GM21447 (cell line): ENCODE results near the gene HIBADH.

Experiments used
- ATAC-seq: cut with Tn5 transposase; IDR thresholded peaks from one replicate; pipeline ENCODE4 v1.9.1; 2021; ENCODE audit not compliant: unreplicated experiment

Gene HIBADH

GRCh38 chr7:27553273-27553672 lies 109.4 kb downstream of the HIBADH start:
- ATAC-seq, result no peak

- no peak for ATAC-seq
Observed at GRCh38 chr7:27551803-27552400, 110.8 kb downstream of the HIBADH start.

GRCh38 chr7:27549606-27550005 lies 113.1 kb downstream of the HIBADH start:
- ATAC-seq, result no peak

DNA sequence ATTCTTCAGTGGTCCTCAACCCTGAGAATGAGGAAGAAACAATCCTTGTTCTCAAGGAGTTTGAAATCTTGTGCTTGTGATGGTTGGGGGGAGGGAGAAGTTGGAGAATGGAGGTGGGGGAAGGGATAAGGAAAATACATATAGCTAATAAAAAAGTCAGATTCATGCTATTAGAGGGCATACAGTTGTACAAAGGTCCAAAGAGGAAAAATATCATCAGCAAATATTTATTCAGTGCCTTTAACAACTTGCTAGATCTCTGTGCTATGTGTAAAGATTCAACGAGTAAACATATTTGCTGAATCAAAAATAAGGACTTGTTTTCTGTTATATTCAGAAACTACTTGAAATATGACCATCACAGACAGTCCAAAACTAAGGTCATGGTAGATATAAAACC lies 114.4 kb downstream of the HIBADH start:
- ATAC-seq, result no peak

DNA sequence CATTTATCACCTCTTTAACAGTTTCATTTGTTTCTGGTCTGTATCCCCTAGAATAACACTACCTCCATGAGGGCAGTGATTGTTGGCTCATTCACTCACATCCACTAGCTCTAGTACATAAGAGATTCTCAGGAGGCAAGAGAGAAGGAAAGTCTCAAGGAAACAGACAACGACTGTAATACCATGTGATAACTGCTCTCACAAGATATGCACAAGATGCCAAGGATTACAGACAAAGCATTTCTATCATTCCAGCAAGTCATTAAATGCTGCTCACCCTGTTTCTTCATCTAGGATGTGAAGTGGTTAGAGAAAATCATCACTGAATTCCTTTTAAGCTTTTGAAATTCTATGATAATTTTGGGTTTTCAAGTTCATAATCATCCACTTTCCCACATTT lies 115.3 kb downstream of the HIBADH start:
- ATAC-seq, result no peak

DNA sequence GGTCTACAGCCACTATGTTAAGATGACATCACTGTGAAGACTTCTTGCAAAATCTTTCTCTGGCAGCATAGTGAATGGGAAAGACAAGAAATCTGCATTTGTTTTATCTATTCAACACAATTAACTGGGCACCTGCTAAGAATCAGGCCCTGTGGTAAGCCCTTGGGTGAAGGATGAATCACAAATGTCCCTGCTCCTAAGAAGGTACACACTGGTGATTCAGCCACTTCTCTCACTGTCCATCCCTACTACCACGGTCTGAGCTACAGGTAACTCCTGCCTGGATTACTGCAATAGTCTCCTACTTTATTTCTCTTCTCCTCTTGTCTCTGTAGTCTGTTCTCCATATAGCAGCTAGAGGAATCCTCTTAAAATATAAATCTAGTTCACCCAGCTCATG lies 116.1 kb downstream of the HIBADH start:
- no peak for ATAC-seq

DNA sequence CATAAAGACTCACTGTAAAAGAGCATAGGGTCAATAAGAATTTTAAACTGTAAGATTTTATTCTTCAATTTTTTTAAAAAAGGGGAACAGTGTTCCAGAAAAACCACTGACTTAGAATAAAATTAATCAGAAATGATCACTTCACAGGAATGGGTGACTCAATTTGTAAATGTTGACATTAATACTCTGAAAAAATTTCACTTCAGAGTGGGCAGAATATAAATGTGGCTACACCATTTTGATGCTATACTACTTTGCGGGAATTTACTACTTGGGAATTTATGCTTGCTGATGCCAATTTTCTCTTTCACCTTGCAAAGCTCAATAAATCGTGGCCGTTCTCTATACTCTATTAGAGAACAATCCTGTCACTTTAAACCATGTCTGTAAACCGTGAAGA lies 126.9 kb downstream of the HIBADH start:
- no peak for ATAC-seq

DNA sequence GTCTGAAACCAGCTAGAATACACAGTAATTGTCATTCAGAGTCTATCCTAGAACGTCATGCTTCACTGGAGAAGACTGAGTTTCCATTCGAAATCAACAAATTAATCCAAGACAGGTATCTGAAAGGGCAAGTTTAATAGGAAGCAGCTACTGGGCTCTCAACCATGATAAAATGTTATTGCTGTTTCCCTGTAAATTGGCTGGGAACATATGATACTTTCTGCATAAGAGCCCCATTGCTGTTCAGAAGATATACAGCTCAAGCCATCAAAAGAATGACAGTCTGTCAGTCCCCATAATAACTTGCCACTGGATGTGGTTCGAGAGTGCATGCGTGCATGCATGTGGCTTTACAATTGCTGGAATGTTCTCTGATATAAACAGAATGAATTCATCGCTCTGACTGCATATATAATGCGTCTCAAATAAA lies 129.0 kb downstream of the HIBADH start:
- ATAC-seq, result no peak

GRCh38 chr7:27532314-27532713 lies 130.4 kb downstream of the HIBADH start:
- ATAC-seq, result no peak

DNA sequence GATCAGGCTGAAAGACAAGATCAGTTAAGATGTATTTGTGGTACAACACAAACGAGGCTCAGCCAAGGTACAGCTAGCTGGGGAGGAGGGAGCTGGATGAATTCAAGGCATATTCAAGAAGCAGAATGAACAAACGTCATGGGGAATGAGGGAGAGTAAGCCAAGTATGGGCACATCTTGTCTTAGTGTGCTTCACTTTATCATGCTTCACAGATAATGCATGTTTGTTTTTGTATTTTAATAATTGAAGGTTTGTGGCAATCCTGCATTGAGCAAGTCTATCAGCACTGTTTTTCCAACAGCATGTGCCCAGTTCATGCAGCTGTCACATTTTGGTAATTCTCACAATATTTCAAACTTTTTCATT lies 135.4 kb downstream of the HIBADH start:
- ATAC-seq, result no peak

GRCh38 chr7:27526611-27527347 lies 135.9 kb downstream of the HIBADH start:
- no peak for ATAC-seq

DNA sequence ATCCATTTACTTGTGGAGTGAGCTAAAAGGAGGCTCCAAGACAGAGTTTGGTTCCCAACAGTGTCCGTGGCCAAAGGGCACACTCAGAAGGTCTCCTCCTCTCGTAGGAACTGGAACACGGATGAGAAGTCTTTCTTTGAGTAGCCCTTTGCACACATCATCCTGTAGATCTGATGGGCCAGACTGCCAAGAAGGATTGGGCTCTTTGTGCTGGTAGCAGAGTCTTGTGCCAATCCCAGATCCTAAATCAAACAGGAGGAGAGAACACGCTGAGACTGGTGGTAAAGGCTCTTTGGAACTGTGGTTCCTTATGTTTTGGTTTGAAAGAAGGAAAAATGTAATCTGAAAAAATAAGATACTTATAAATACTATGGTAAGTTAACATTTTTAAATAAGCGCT lies 136.6 kb downstream of the HIBADH start:
- ATAC-seq, result no peak

- no peak for ATAC-seq
Observed at GRCh38 chr7:27523321-27523720, 139.4 kb downstream of the HIBADH start.

DNA sequence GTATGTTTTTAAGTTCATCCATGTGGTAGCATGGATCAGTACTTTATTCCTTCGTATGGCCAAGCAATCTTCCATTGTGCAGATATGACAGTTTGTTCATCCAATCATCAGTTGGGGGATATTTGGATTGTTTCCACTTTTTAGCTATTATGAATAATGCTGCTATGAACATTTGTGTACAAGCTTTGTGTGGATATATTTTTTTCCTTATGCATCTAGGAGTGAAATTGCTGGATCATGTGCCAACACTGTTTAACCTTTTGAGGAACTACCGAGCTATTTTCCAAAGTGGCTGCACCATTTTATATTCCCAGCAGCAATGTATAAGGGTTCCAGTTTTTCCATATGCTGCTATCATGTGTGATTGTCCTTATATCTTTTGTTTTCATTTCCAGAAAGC lies 140.1 kb downstream of the HIBADH start:
- no peak for ATAC-seq

DNA sequence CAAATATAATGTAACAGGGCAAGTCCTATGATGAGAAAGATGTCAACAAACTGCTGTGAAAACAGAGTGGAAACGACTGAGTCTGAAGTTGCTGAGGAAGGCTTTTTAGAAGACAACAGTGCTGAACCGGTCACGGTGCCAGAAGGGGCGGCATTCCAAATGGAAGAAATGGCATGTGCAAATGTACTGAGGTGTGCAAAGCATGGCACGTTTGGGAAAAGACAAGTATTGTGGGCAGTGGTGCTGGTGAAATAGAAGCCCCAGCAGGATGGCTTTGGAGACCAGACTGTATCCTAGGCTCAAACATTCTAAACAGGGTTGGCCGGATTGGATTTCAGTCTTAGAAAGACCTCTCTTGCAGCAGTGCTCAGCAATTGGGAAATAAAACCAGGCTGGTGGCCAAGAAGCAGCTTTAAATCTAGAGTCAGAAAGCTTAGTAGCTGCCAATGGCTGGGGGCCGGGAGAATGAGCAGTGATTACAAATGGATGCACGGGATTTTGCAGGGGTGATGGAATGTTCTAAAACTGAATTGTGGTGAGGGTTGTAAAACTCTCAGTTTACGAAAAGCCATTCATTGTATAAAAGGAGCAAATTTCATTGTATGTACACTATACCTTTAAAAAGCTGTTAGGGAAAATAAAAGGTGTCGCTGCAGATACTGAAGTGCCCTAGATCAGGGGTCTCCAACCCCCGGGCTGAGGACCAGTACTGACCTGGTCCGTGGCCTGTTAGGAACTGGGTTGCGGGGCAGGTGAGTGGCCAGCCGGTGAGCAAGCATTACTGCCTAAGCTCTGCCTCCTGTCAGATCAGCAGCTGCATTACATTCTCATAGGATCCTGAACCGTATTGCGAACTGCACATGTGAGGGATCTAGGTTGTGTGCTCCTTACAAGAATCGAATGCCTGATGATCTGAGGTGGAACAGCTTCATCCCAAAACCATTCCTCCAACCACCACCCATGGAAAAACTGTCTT lies 141.6 kb downstream of the HIBADH start:
- no peak for ATAC-seq

DNA sequence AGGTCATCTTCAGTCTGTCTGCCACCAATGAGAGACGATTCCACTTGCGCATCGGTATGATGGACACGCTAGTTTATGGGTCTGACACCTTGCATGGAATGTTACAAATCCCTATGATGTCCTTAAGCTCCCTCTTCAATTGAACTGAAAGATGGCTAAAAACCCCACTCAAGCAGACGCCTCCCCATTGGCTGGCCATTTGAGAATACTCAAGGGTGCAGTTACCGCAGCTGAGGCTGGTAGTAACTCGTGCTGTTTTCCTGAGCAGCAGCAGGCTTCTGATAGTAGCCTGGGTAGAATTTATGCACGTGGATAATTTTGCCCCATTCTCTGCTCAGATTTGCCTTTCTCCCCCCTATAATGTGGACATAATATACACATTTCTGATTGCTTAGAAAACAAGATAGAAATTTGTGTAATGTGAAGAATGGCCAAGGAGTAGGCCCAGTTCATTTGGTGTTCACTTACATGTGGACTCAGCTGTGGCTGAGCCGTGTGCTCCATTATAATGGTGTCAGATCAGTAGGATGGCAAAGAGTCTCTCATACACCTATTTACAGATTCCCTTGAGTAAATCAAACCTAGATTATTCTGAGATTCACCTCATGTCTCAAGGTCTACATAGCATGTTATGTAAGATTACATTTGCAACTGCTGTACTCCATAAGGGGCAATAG lies 142.8 kb downstream of the HIBADH start:
- ATAC-seq, result no peak

DNA sequence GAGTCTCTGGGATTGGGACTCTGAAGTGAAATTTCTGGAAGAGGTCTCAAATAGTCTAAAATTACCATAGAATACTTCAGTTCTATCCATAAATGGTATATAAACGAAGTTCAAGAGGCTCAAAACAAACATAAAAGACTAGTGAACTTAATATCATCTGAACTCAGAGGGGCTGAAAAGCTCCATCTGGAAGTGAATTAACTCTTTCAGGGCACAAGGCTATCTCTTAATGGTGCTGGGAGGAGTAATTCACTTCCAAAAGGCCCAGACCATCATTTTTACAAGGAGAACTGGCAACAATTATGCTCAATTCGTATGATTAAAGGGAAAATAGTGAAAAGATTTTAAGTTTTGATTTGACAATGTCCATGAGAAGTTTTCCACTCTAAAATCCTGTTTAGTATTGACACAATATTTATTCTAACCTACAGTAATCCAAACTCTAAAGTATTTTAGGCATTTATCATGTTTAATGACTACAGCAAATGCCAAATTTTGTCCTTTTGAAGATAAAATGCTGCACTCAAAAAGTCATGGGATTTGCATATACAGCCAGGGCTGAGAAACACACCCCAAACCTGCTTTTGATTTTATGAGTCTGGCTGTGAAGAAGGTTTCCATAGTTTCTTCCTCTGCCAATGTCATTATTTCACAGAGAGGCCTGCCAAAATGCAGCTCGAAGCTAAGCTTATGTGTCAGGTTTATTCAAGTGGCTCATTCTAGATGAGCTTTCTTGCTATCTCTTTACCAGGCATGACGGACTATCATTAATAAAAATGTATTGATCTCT lies 143.9 kb downstream of the HIBADH start:
- no peak for ATAC-seq

DNA sequence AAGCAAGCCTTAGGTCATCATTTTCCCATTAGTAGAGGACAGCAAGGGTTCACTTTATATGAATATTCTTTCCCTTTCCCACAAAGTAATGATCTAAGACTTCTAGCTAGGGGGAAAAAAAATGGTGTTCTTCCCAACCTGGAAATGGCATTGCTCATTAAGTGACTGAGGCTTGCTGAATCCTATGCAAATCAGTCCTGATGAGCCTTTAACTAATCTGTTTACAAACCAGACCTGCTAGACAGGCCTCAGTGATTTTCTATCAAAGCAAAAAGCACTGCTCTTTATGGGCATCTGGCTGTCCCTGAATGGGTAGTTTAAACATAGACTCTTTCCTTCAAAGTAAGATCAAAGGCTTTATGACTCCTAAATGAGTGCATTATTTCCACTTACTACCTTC lies 146.3 kb downstream of the HIBADH start:
- no peak for ATAC-seq

- ATAC-seq, result no peak
Observed at GRCh38 chr7:27515933-27516332, 146.8 kb downstream of the HIBADH start.

GRCh38 chr7:27514861-27515260 lies 147.8 kb downstream of the HIBADH start:
- ATAC-seq, result no peak
